ENCODE data around the gene MSL2. TPM values are rescaled to one million over a fixed set of nuclear protein-coding genes. Genes with fewer than 3 reads are reported as not detected.
A peak's percentile ranks its signal among the peaks of the same experiment; 100 is the strongest.
"Not testable (repeated sequence)": the region's sequence is repeated elsewhere in the genome, so short reads cannot be mapped to it uniquely, and the experiment has no call there.

Gene MSL2
- total RNA-seq, 1 donor from 2014 or later = 23.4 TPM

DNA sequence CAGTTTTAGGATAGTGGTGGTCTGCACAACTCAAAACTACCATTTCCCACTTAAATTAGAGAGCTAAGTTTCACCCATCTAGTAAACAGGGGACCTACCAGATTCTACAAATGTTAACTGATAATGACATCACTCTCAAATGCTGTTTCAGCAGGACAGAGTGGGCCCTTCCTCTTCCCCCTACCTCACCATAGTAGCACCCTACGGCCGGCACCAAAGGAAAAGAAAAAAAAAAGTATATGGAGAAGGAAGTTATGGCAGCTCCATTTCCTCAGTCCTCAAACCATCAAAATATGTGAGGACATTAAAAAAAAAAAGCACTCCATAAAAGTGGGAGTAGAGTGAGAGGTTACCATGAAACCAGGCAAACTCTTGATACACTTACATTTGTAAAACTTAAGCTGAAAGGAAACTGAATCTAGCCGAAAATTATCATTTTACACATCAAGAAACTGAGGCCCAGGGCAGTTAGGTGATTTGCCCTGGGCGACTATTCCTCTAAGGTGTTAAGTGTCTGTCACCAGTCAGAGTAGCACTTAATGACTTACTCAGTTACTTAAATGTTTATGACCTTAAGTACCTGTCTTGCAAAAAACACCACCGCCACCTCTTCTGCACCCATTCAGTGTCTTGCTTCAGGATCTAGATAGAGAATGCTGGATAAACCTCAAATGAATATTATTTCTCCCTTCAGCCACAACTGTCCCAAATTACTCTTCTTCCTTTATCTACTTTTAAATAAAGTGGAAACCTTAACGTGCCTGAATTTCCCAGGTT, 2.7 kb downstream of the MSL2 start:
- peak; percentile 37 for DNase-seq (ENCODE audit: low read depth)

DNA sequence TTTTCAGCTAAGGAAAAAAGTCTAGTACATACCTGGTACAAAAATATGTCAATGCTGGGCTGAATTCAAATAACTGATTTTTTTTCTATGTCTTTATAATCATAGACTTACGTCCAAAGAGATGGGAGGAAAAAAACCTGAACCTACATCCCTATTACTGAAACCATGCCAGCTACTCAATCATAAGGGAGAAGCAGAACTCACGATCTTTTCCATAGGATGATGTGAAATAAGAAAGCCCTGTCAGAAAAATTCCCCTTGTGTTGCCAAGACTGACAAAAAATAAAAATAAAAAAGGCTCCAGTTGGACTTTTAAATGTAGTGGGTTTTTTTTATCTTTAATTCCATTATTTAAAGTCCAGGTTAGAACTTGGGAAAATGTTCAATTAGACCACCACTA, 3.3 kb downstream of the MSL2 start:
- DNase-seq (ENCODE audit: low read depth) = no peak

DNA sequence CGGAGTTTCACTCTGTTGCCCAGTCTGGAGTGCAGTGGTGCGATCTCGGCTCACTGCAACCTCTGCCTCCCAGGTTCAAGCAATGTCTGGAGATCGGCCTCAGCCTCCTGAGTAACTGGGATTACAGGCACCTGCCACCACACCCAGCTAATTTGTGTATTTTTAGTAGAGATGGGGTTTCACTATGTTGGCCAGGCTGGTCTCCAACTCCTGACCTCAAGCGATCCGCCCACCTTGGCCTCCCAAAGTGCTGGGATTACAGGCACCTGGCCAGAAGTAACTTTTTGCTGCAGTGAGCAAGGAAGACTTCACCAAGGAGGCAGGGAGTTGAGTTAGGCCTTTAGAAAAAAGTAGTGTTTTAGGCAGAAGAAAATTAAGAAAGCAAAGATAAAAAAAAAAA, 3.9 kb downstream of the MSL2 start:
- not testable (repeated sequence) for DNase-seq (ENCODE audit: low read depth)

DNA sequence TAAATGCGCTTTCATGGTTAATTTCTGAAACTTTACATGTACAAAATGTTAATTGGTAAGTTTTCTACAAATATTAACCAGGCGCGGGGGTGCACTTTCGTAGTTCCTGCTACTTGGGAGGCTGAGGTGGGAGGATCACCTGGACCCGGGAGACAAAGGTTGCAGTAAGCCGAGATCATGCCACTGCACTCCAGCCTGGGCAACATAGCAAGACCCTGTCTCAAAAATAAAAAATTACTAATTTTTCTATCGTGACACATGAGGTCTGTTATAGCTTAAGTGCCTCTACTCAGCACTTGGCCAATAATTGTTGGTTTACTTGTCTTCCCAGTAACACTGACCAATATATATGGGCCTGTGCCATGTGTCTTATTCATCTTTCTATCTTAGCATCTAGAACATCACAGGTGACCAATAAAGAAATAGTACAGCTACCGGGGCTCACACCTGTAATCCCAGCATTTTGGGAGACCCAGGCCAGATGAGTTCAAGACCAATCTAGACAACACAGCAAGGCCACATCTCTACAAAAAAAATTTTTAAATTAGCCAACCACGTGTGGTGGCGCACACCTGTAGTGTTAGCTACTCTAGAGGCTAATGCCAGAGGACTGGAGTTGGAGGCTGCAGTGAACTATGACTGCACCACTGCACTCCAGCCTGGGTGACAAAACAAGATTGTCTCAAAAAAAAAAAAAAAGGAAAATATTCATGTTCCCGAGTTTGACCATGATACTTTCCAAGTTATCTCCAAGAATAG, 6.1 kb downstream of the MSL2 start:
- DNase-seq (ENCODE audit: low read depth) = no peak

DNA sequence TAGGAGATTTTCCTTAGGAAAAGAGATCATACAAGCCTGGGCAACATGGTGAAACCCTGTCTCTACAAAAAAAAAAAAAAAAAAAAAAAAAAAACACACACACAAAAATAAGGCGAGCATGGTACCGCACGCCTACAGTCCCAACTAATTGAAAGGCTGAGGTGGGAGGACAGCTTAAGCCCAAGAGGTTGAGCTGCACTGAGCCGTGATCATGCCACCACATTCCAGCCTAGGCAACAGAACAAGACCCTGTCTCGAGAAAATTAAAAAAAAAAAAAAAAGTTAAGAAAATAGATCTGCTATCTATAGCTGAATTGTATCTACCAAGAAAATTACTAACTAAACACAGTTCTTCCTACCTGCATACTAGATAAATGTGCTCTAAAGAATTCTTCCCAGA, 7.1 kb downstream of the MSL2 start:
- DNase-seq (ENCODE audit: low read depth) = no peak

DNA sequence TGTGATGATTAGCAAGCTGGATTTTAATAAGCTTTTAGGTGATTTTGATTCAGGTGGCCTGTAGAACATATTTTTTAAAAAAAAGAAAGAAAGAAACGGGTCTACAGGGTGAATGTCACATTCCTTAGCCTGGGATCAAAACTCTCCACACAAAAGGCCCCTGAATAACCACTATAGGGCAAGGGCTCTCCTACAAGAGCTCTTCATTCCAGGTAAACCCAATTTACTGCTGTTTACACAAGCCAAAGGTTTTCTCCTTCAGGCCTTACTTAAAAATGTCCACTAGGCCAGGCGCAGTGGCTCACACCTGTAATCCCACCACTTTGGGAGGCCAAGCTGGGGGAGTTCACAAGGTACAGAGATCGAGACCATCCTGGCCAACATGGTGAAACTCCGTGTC, 8.3 kb downstream of the MSL2 start:
- no peak for DNase-seq (ENCODE audit: low read depth)

DNA sequence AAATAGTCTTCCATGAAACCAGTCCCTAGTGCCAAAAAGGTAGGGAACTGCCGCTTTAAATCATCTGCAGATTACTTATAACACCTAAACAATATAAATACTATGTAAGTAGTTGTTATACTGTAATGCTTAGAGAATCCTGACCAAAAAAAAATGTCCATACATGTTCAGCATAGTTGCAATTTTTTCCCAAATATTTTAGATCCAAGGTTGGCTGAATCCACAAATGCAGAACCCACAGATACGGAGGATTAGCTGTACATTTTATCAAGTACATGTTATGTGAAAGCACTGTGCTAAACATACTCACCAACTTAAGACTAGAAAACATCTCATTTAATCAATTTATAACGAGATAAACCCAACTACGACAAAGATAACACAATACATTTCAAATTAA, 9.3 kb downstream of the MSL2 start:
- DNase-seq (ENCODE audit: low read depth) = no peak

DNA sequence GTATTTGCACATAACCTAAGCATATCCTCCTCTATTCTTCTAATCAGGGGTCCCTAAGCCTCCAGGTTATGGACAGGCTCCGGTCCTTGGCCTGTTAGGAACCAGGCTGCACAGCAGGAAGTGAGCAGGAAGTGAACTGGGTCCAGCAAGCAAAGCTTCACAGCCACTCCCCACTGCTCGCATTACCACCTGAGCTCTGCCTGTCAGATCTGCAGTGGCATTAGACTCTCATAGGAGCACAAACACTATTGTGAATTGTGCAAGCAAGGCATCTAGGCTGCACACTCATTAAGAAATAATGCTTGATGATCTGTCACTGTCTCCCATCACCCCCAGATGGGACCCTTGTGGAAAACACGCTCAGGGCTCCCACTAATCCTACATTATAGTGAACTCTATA, 9.8 kb downstream of the MSL2 start:
- DNase-seq (ENCODE audit: low read depth) = peak; percentile 47

DNA sequence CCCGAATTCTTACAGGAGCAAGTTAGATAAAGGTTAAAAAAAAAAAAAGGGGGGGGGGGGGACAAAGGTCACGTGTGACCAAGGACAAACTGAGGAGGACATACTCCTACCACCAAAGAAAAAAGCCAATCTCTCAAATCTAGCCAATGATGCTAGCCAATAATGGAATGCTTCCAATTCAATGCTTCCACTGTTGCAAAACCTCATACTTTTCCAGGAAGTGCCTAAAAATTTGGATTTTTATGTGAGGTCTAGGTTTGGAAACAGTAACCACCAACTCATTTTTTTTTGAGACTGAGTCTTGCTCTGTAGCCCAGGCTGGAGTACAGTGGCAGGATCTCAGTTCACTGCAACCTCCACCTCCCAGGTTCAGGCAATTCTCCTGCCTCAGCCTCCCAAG, 11.4 kb downstream of the MSL2 start:
- DNase-seq (ENCODE audit: low read depth) = no peak

DNA sequence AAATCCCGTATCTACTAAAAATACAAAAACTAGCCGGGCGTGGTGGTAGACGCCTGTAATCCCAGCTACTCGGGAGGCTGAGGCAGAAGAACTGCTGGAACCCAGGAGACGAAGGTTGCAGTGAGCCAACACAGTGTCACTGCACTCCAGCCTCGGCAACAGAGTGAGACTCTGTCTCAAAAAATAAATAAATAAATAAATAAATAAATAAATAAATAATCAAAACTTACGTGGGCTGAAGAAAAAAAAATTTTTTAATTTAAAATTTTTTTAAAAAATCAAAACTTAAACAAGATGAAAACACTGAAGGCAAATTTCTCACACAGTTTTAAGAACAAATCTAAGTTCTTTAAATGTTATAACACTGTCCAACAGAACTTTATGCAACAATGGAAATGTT, 14.4 kb downstream of the MSL2 start:
- DNase-seq (ENCODE audit: low read depth) = no peak

DNA sequence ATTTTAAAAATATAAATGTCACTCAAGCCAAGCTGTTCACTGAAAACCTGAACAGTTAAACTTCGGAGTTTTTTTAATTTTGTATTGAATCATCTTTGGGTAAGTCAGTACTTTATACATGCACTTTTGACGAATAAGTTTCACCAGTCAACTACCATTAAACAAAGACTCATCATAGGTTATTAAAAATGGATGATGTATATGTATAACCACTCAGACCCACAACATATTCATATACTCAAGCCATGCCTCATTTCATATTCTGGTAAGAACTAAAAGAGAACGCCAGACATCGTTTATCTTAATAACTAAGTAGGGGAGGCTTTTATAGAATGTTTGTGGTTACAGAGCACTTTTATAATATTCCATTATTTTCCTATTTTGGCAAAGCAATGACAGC, 18.3 kb downstream of the MSL2 start:
- no peak for DNase-seq (ENCODE audit: low read depth)

DNA sequence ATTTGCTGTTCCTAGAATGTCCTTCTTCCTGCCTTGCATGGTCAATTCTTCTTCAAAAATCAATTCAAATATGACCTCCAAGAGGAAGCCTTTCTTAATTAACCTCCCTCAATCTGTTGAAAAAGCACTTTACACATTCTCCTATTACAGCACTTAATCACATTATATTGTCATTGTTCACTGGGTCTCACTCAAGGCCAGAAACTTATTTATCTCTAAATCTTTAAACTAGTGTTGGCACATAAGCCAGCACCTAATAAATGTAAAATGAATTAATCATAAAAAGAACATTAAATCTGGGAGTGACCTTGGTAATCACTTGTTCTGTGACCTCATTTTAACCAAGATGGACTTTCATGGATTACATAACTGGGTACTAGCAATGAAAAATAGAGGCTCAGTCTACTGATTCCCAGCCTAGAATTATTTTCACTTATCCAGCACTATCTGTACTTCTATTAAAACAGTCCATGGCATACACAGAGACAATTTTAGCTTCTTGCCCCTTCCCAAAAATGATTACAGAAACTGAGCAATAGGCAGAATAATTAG, 22.1 kb downstream of the MSL2 start:
- no peak for DNase-seq (ENCODE audit: low read depth)

DNA sequence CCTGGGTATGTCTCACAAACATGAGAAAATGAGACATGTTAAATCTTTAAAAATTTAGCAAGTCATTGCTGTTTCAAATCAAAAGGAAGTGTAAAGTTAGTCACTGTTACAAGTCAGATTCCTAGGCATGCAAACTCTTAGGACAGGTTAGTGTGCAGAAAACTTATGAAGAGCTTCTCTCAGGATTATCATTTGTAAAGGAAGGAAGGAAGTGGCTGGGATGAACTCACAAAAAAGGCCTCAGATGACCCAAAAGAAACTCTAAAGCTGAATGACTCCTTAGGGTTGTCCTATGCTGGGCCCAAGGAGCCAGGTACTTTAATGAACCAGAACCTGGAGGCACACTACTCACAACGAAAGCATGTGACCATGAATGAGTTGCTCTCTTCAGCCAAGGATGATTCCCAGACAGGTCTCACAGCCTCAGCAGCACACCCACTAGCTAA, 25.0 kb downstream of the MSL2 start:
- DNase-seq (ENCODE audit: low read depth) = peak; percentile 61

DNA sequence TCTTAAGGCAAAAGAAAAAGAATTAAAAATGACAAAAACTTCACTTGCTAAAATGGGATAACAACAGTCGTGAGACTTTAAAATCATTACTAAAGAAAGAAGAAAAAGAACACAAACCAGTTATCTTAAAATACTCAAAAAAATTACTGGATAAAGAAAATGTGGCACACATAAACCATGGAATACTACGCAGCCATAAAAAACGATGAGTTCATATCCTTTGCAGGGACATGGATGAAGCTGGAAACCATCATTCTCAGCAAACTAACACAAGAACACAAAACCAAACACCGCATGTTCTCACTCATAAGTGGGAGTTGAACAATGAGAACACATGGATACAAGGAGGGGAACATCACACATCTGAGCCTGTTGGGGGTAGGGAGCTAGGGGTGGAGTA, 27.9 kb downstream of the MSL2 start:
- DNase-seq (ENCODE audit: low read depth) = not testable (repeated sequence)

DNA sequence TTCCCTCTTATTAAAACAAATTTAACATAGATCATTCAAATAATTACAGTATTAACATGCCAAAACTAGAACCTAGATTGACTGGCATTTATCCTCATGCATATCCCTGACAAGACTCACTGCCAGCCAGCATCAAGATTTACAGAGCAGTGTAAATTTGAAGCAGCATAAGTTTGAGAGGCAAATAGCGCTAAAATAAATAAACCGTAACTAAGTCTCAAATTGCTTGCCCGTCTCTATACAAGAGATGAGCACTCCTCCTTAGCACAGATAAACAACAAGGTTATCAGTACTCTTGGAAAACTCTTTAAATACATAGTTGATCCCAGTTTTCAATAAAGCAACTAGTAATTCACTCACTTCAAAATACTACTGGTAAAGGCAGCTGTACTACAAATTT, 29.6 kb downstream of the MSL2 start:
- no peak for DNase-seq (ENCODE audit: low read depth)

DNA sequence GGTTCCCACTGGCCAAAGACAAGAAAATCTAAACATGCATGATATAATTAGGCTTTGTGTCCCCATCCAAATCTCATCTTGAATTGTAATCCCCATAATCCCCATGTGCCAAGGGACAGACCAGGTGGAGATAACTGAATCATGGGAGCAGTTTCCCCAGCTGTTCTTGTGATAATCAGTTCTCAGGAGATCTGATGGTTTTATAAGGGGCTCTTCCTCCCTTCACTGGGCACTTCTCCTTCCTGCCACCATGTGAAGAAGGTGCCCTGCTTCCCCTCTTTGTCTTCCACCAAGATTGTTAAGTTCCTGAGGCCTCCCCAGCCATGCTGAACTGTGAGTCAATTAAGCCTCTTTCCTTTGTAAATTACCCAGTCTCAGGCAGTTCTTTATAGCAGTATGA, 32.5 kb downstream of the MSL2 start:
- DNase-seq (ENCODE audit: low read depth) = not testable (repeated sequence)

DNA sequence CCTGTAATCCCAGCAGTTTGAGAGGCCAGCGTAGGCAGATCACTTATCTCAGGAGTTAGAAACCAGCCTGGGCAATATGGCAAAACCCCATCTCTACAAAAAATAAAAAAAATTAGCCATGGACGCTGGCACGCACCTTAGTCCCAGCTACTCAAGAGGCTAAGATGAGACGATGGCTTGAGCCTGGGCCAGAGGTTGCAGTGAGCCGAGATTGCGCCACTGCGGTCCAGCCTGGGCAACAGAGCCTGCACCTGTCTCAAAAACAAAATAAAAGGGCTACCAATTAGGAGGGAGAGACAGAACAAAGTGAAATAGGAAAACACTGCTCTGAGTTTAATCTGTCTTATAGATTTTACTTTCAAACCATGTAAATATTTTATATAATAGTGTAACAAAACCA, 33.8 kb downstream of the MSL2 start:
- no peak for DNase-seq (ENCODE audit: low read depth)

DNA sequence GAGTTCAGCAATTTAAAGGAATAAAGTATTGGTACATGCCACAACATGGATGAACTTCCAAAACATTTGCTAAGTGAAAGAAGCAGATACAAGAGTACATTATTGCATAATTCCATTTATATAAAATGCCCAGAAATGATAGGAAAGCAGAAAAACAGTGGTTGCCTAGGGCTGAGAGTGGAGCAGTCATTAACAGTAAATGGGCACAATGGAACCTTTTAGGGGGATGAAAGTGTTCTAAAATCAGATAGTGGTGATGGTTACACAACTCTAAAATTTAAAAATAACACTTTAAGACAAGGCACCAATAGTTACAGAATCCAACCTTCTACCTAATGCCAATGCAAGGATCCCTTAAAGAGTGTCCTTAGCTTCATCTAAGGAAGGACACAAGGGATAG, 34.6 kb downstream of the MSL2 start:
- no peak for DNase-seq (ENCODE audit: low read depth)

DNA sequence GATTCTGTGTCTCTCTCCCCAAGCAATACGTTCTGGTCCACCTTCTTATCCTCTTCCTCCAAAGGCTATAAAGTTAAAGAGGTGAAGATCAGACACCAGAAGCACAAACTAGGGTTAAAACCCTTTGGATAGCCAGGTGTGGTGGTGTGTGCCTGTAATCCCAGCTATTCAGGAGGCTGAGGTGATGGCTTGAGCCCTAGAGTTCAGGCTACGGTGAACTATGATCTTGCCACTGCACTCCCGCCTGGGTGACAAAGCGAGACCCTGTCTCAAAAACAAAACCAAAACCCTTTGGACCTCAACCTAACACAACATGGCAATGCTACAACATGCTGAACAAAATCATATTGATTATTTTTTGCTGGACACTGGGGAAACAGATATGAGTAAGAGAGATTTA, 43.2 kb downstream of the MSL2 start:
- no peak for DNase-seq (ENCODE audit: low read depth)

DNA sequence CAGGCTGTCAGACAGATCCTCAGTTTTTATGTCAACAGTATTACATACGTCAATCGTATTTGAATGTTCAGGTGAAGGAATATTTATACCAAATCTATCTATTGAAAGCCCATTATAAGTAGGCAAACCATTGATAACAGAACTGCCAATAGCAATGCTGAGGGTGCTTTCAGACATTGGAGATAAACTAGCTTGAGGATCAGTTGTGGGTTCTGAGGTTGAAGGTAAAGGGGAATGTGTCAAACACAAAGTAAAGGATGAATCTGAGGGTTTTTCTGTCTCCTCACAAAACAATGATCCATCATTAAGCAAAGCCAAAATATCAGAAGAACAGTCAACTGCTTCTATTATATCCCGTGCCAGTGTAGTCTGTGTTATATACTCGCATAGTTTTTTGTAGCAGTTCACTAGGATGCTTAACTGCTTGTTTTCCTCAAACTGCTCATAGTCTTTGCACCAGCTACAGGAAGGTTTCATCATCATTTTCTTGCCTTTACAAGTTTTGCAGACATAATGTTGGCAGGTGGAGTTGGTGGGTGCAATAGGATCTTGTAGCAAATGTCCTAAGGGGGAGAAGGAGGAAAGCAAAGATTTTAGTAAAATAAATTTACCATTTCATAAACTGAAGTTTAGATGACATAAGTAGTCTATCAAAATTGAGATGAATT, 43.8 kb downstream of the MSL2 start:
- DNase-seq (ENCODE audit: low read depth) = no peak

DNA sequence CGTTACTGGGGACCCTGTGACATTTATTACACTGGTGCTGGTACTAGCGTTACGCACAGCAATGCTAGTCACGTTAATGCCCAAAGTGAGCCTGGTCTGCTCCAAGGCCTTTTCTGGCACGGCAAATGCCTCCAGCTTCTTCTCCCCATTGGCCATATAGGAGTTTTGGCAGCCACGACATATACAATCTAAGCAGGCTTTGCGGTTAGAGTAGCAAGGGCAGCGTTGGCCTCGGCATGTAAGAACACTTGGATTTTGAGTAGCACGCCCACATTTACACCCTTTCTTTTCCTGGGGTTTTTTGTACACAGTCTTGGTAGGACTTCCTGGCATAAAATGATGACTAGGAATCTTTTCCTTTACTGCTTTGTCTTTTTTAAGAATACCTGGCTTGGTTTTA, 44.9 kb downstream of the MSL2 start:
- no peak for DNase-seq (ENCODE audit: low read depth)

DNA sequence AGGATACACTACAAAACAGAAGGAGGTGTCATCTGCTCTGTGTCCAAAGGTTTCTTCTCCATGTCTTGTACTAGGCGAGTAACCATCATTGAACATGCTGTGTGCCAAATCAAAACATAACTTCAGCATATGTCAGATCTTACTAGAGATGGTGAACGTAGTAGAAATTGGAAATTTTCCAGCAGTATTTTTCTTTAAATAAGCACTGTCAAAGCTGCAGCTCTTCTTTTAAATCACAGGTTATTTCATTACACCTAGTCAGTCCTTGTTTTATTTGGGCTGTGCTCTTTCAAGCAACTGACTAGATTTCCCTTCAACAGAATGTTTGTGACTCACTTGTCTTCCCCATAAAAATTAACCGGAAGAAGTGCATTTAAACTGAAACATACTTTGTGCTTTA, 46.5 kb downstream of the MSL2 start:
- DNase-seq (ENCODE audit: low read depth) = peak; percentile 61

Data from renal cortical epithelial cell (primary cell).